Uterus (tissue), 2 donors: ENCODE results near the gene MAP3K4.

ENCODE experiments used
- CTCF ChIP-seq, 4 experiments: fragments of 200-600 bp in 2 of 4; fragments of 450-650 bp in 2 of 4; sonication (generic) in 2 of 4; IDR thresholded peaks; one replicate each; pipeline ENCODE4 v1.5.1; 2016 to 2019; ENCODE audit warnings: antibody characterized with exemption in 4 of 4, mild to moderate bottlenecking in 2 of 4, moderate library complexity in 1 of 4
- POLR2A ChIP-seq, 2 donors: fragments of 450-650 bp; IDR thresholded peaks; one replicate each; pipeline ENCODE4 v1.6.1; 2016; ENCODE audit warnings: antibody characterized with exemption in 2 of 2, mild to moderate bottlenecking in 1 of 2, moderate library complexity in 1 of 2

- TF ChIP-seq CTCF (IDR thresholded peaks at IDR 0.05): no peak
- no peak for TF ChIP-seq POLR2A (IDR thresholded peaks at IDR 0.05)
Observed at GRCh38 chr6:161010418-161010817, 18.8 kb downstream of the MAP3K4 start.
